NCI-H187 treated with DMSO at 0.1 percent for 48 hours (cell line): ENCODE measurements around the gene CNFN.
A peak's percentile ranks its signal among the peaks of the same experiment; 100 is the strongest.

Source experiments
- DNase-seq: peaks from one replicate; lab custom pipeline; 2025; lab: John Stamatoyannopoulos, UW

The CNFN gene

DNA sequence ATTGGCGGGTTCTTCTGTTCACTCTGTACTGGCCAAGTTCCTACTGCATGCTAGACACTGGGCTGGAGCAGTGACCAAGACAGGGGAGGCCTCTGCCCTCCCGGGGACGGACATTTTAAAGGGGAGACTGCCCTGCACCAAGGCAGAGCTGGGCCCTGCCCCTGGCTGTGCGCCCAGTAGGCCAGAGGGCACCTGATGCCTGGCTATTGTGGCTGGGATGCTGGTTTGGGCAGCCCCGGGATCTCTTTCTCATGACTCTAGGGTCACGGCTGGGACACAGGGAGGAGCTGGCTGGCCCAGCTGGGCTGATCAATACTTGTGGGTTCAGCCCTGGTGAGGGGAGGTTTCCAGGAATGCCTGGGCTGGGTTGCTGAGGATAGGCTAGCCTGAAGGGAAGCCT lies 19.4 kb upstream of the CNFN start:
- DNase-seq = no peak

- DNase-seq = no peak
These were observed 17.7 kb upstream of the CNFN start for GRCh38 chr19:42407816-42408175.

DNA sequence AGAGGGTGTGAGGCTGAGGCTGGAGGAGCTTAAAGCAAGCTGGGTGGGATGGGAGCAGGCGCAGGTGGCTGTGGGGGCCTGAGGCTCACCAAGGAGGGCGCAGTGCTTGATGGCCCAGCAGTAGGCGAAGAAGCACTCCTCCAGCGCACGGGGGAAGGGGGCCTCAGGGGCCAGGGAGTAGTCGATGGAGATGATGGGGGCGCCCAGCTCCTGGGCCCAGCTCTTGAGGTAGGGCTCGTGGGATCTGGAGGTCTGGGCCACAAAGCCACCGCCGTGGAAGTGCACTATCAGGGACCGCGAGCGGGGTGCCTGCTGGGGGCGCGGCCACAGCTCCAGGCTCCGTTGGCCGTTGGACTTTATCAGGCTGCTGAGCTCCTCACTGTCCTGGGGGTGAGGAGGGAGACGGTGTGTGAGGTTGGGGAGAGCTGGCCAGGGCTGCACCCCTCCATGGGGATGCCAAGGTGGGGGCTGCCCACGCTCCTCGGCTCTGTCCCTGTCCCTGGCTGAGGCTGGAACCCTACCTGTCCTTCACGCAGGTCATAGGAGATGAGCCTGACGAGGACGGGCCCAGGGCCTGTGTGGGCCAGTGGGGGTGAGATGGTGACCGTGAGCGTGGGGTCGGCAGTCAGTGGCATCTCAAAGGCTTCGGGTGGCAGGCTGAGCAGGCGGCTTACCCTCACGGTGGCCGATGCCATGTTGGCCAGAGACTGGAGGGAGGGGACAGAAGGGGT lies 17.2 kb upstream of the CNFN start:
- DNase-seq = no peak

DNA sequence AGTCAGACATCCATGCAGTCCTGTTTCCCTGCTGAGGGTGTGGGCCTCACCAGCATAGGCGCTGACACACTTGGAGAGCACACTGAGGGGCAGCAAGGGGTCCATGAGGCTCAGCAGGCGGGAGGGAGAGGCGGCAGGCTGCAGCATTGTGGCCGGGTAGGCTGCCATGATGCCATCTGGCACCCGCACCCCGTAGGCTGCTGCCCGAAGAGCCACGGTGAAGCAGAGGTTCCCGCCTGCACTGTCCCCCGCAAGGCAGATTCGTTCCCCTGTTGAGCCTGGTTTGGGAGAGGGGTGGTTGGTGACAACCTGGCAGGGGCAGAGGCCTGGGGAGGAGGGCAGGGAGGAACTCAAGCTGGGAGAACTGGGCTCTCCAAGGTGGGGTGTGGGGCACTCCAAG lies 16.0 kb upstream of the CNFN start:
- no peak for DNase-seq

GRCh38 chr19:42403586-42403985 lies 13.5 kb upstream of the CNFN start:
- DNase-seq = no peak

DNA sequence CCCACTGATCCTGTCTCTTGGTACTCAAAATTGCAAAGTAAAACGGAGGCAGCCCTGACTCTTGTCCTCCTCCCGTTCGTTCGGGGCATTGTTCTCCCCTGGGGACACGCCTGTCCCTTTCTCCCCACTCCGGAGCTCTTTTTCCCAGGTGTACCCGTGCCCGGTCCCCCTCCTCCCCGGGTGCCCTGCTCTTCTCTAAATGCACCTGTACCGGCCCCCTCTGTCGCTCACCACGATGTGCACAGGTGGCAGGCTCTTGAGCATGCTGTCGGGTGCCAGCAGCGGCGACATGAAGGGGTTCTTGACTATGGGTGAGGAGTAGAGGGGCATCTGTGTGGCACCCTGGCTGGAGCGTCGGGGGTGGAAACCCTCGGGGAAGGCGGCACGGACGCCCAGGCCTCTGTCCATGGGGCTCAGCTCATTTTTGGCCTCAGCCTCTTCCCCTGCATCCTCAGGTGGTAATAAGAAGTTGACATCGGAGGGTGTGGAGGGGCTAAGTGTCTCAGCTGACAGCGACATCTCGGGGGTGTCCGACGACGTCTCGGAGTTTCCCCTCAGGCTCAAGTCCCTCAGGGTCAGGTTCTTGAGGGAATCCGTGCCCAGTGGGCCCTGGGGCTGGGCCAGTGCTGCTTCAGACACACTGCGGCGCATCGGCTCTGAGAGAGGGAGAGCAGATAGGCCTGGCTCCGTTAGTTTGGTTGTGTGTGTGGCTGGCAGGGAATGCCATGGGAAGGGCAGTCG lies 12.4 kb upstream of the CNFN start:
- DNase-seq = no peak

- DNase-seq = no peak
These were observed 11.5 kb upstream of the CNFN start for GRCh38 chr19:42401365-42402303.

DNA sequence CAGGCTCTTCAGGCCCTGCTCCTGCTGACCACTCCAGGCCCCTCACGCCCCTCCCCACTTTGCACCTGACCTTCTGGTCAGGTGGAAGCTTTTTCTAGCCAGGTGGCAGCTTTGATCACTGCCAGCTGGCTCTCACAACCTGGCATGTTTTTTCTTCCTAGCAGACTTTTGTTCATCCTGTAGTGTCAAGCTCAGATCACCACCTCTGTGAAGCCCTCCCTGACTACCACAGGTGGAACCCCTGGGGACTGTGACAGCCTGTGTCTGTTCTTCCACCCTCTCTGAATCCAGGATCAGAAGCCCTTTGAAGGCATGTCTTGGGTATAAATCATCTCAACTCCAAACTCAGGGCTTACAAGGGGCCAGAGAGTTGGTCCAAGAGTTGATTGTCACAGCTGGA lies 10.3 kb upstream of the CNFN start:
- no peak for DNase-seq

DNA sequence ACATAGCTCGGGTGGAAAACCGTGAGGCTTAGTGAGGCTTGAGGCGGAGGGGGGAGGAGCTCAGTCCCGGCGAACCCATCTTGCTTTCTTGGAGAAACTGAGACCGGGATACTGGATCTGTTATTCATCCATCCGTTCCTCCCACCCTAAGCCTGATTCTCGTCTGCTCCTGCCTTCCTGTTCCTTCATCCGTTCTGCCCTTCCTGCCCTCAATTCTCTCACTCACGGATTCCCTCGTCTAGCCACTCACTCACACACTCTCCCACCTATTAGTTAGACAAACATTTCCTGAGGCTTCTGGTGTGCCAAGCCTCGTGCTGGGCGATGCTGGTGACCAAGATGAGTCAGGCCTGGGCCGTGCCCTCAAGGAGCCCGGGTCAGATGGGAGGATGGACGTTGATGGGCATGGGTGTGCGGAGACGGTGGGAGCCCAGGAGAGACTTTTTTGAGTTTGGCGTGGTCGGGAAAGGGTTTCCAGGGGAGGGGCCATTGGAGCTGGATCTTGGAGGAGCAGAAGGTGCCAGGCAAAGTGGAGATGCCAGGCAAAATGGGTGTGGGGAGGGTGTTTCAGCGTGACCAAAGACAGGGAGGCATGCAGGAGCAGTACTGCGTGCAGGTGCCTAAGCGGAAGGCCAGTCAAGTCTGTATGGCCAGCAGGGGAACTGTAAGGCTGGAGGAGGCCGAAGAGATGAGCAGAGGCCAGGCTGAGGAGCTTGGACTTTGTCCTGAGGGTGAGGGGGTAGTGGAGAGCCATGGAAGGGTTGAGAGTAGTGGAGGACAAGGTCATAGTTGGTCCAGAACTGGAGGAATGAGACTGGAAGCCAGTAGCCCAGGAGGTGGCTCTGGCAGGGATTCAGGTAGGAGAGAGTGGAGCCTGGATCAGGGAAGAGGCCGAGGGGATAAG lies 7.4 kb upstream of the CNFN start:
- DNase-seq = no peak

GRCh38 chr19:42396381-42397262 lies 6.5 kb upstream of the CNFN start:
- peak; percentile 84 for DNase-seq

GRCh38 chr19:42394751-42395150 lies 4.7 kb upstream of the CNFN start:
- no peak for DNase-seq

GRCh38 chr19:42392165-42392564 lies 2.1 kb upstream of the CNFN start:
- no peak for DNase-seq

DNA sequence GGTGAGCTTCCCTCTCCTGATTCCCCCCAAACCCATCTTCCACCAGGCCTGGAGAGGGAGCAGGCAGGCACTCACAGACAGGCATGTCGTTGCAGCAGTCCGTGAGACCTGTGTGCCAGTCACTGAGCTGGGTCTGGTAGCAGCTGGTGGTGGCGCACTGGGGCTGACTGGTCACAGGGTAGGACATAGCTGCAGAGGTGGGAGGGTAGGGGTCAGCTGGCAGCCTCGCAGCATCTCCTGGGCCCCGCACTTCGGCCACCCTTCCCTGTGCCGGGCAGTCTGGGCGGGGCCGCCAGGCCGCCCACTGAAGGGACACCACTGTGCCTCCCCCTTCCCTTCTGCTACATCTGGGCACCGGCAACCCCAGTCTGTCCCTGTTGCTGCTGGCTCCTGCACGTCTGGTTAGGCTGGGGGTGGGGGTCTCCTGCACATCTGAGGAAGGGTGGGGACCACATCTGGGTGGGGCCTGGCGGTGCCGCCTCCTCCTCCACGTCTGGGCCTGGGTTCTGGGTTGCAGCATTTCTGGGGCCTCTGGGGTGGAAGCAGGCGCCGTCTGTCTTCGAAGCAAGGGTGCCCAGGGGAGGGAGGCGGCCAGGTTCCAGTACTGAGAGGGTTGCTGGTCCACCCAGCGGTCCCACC lies 1.1 kb downstream of the CNFN start:
- DNase-seq = no peak

DNA sequence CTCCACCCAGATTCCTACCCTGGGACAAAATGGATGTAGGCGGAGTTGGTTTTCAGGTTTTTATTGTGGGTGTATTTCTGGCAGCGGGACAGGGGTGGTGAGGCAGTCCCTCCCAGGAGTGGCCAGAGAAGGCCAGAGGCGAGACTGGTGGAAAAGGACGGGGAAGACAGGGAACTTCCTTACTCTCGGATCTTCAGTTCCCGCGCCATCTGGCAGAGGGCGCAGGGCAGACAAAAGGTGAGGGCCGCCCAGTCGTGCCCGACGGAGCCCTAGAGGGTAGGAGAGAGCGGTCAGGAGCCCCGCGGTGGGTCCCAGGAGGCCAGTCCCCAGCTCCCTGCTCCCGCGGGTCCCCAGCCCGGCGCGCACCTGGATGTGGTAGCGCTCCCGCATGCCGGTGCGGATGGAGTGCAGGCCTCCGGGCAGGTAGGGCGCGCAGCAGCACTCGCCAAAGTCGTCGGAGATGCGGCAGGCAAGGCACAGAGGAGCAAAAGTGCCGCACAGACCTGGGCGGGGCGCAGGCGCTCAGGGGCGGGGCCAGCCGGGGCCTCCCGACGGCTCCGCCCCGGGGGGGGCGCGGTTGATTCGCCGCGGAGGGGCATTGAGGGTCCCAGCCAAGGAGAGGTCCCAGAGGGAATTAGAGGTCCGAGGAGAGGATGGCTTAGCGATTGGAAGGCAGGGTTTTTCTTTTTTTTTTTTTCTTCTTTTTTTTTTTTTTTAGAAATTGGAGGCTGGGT lies 3.0 kb downstream of the CNFN start:
- peak; percentile 36 for DNase-seq

GRCh38 chr19:42380155-42380554 lies 9.9 kb downstream of the CNFN start:
- DNase-seq = no peak

- DNase-seq = no peak
These were observed 11.6 kb downstream of the CNFN start for GRCh38 chr19:42378225-42379215.

DNA sequence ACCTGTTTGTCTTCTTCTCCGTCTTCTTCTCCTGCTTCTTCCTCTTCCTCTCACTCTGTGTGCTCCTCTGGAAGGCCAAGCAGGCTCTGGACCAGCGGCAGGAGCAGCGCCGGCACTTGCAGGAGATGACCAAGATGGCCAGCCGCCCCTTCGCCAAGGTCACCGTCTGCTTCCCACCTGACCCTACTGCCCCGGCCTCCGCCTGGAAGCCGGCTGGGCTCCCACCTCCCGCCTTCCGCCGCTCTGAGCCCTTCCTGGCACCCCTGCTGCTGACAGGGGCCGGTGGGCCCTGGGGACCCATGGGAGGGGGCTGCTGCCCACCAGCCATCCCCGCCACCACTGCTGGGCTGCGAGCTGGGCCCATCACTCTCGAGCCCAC lies 13.9 kb downstream of the CNFN start:
- DNase-seq = no peak
